H9 (cell line): Measurements from ENCODE around the gene ROBO2. TPM values are rescaled to one million over a fixed set of nuclear protein-coding genes. Genes with fewer than 3 reads are reported as not detected.

Experiments used
- DNase-seq: peaks from one replicate; pipeline ENCODE4 v3.0.0-alpha.2; 2017
- H2AFZ ChIP-seq: one replicate; pipeline ENCODE4 v1.6.1; 2013; ENCODE audit warnings: mild to moderate bottlenecking, low read length, control low read depth, moderate library complexity
- H2AK5ac ChIP-seq: 2 replicates; pipeline ENCODE4 v1.6.1; 2013; ENCODE audit warnings: low read length, control low read depth, mixed read lengths; ENCODE audit not compliant: insufficient read length
- H2BK120ac ChIP-seq: one replicate; pipeline ENCODE4 v1.6.1; 2013; ENCODE audit warnings: low read depth, mild to moderate bottlenecking, low read length, control low read depth, inconsistent platforms; ENCODE audit not compliant: poor library complexity, severe bottlenecking
- H2BK12ac ChIP-seq: 2 replicates; pipeline ENCODE4 v1.6.1; 2013; ENCODE audit warnings: low read length, control low read depth, mixed read lengths, low read depth; ENCODE audit not compliant: insufficient read length
- H2BK15ac ChIP-seq: 2 replicates; pipeline ENCODE4 v1.6.1; 2013; ENCODE audit warnings: low read depth, low read length, control low read depth
- H2BK20ac ChIP-seq: one replicate; pipeline ENCODE4 v1.6.1; 2013; ENCODE audit warnings: low read depth, mild to moderate bottlenecking, low read length, control low read depth, inconsistent platforms; ENCODE audit not compliant: poor library complexity, severe bottlenecking
- H2BK5ac ChIP-seq: 2 replicates; pipeline ENCODE4 v1.6.1; 2013; ENCODE audit warnings: low read length, control low read depth, mixed read lengths; ENCODE audit not compliant: insufficient read length
- H3K14ac ChIP-seq: 2 replicates; pipeline ENCODE4 v1.6.1; 2013; ENCODE audit warnings: low read length, control low read depth; ENCODE audit not compliant: insufficient read depth
- H3K18ac ChIP-seq: 2 replicates; pipeline ENCODE4 v1.6.1; 2013; ENCODE audit warnings: low read depth, mild to moderate bottlenecking, mixed read lengths, low read length, control low read depth; ENCODE audit not compliant: insufficient read length
- H3K23ac ChIP-seq: 2 replicates; pipeline ENCODE4 v1.6.1; 2013; ENCODE audit warnings: low read length, control low read depth, mixed read lengths, low read depth; ENCODE audit not compliant: insufficient read length
- H3K23me2 ChIP-seq: 2 replicates; pipeline ENCODE4 v1.6.1; 2013; ENCODE audit warnings: low read depth, mild to moderate bottlenecking, mixed read lengths, low read length, control low read depth; ENCODE audit not compliant: insufficient read length, poor library complexity, severe bottlenecking
- H3K27ac ChIP-seq: 2 replicates; pipeline ENCODE4 v1.5.1; 2013; ENCODE audit warnings: low read length, control low read depth, mixed read lengths, low read depth; ENCODE audit not compliant: insufficient read length
- H3K27me3 ChIP-seq: 2 replicates; pipeline ENCODE4 v1.6.1; 2013; ENCODE audit warnings: low read length, control low read depth, inconsistent platforms; ENCODE audit not compliant: insufficient read depth
- H3K4ac ChIP-seq: 2 replicates; pipeline ENCODE4 v1.6.1; 2013; ENCODE audit warnings: low read depth, mild to moderate bottlenecking, control low read depth, inconsistent platforms, low read length, moderate library complexity
- H3K4me1 ChIP-seq: 2 replicates; pipeline ENCODE4 v1.6.1; 2013; ENCODE audit warnings: low read length, control low read depth, inconsistent platforms; ENCODE audit not compliant: insufficient read depth
- H3K4me2 ChIP-seq: 2 replicates; pipeline ENCODE4 v1.6.1; 2013; ENCODE audit warnings: low read length, control low read depth, mixed read lengths; ENCODE audit not compliant: insufficient read length, insufficient read depth
- H3K56ac ChIP-seq: 2 replicates; pipeline ENCODE4 v1.6.1; 2013; ENCODE audit warnings: low read depth, mild to moderate bottlenecking, mixed read lengths, low read length, control low read depth; ENCODE audit not compliant: insufficient read length
- H3K79me1 ChIP-seq: 2 replicates; pipeline ENCODE4 v1.6.1; 2013; ENCODE audit warnings: low read depth, mild to moderate bottlenecking, moderate library complexity, low read length, control low read depth, inconsistent platforms; ENCODE audit not compliant: insufficient read depth, poor library complexity, severe bottlenecking
- H3K79me2 ChIP-seq: 2 replicates; pipeline ENCODE4 v1.6.1; 2013; ENCODE audit warnings: low read length, control low read depth, inconsistent platforms; ENCODE audit not compliant: insufficient read depth
- H3K9ac ChIP-seq: 2 replicates; pipeline ENCODE4 v1.6.1; 2013; ENCODE audit warnings: low read length, control low read depth, mixed read lengths; ENCODE audit not compliant: insufficient read length; ENCODE audit errors: extremely low read depth
- H3K9me3 ChIP-seq: one replicate; pipeline ENCODE4 v1.6.1; 2013; ENCODE audit warnings: low read depth, low read length, inconsistent platforms; ENCODE audit not compliant: control insufficient read depth
- H3T11ph ChIP-seq: one replicate; pipeline ENCODE4 v1.6.1; 2013; ENCODE audit warnings: mild to moderate bottlenecking, low read length, control low read depth, inconsistent platforms
- H4K20me1 ChIP-seq: one replicate; pipeline ENCODE4 v1.6.1; 2013; ENCODE audit not compliant: control insufficient read depth, insufficient read length, insufficient read depth
- H4K5ac ChIP-seq: 2 replicates; pipeline ENCODE4 v1.6.1; 2013; ENCODE audit warnings: low read depth, mild to moderate bottlenecking, mixed read lengths, low read length, control low read depth; ENCODE audit not compliant: insufficient read length
- H4K8ac ChIP-seq: replicated peaks from 2 replicates; pipeline ENCODE4 v1.6.1; 2013; ENCODE audit warnings: low read length, control low read depth, mixed read lengths, low read depth; ENCODE audit not compliant: insufficient read length
- H4K91ac ChIP-seq: 2 replicates; pipeline ENCODE4 v1.6.1; 2013; ENCODE audit warnings: low read depth, mild to moderate bottlenecking, moderate library complexity, mixed read lengths, low read length, control low read depth; ENCODE audit not compliant: insufficient read length
- H3K27ac Mint-ChIP-seq, 3 experiments: 2 replicates in 2 of 3; 3 replicates in 1 of 3; pipeline ENCODE4 v1.8.0; 2020 to 2021; ENCODE audit warnings: mixed read lengths in 3 of 3, mild to moderate bottlenecking in 1 of 3, moderate library complexity in 1 of 3
- H3K27me3 Mint-ChIP-seq: 2 replicates; pipeline ENCODE4 v1.8.0; 2021; ENCODE audit warnings: low read depth, mild to moderate bottlenecking, moderate library complexity, mixed read lengths
- H3K36me3 Mint-ChIP-seq, 3 experiments: 2 replicates in 2 of 3; 3 replicates in 1 of 3; pipeline ENCODE4 v1.8.0; 2020 to 2021; ENCODE audit warnings: low read depth in 3 of 3, mixed read lengths in 3 of 3; ENCODE audit not compliant: insufficient read depth in 1 of 3
- H3K4me1 Mint-ChIP-seq, 2 experiments: 2 replicates each; pipeline ENCODE4 v1.8.0; 2020; ENCODE audit warnings: mixed read lengths in 2 of 2
- H3K4me3 Mint-ChIP-seq, 2 experiments: 2 replicates in 1 of 2; 3 replicates in 1 of 2; pipeline ENCODE4 v1.8.0; 2020 to 2021; ENCODE audit warnings: mild to moderate bottlenecking in 2 of 2, mixed read lengths in 2 of 2, moderate library complexity in 1 of 2
- H3K9me3 Mint-ChIP-seq, 2 experiments: 2 replicates in 1 of 2; 3 replicates in 1 of 2; pipeline ENCODE4 v1.8.0; 2020; ENCODE audit warnings: mild to moderate bottlenecking in 2 of 2, mixed read lengths in 2 of 2, moderate library complexity in 1 of 2
- CTCF ChIP-seq: fragments of 200-600 bp; sonication (generic); conservative IDR thresholded peaks from 3 replicates; pipeline ENCODE4 v1.8.0; 2021; ENCODE audit warnings: antibody characterized with exemption, mild to moderate bottlenecking
- WGBS: extraction: QIAGEN DNeasy Blood & Tissue Kit; methylation state at CpG from one replicate; pipeline ENCODE4 v1.1.7; 2013; ENCODE audit warnings: missing lambda C conversion rate, low lambda C conversion rate, mixed read lengths; ENCODE audit not compliant: insufficient read length; ENCODE audit errors: extremely low coverage; 5-methylcytosine and 5-hydroxymethylcytosine counted together
- total RNA-seq: library from RNA; stranded (reverse); gene quantifications from 2 replicates; pipeline ENCODE4 v1.2.1, GENCODE V29; 2021

Gene ROBO2
- total RNA-seq, 1 experiment from 2014 or later: 2.3 TPM

- WGBS: no CpG with 5 or more reads among the region's 2 CpGs
- H4K91ac ChIP-seq: no peak overlapping the region
- Mint-ChIP-seq H3K36me3 (no peaks in the 10 kb centered on the region), H3K27ac (no peak overlapping the region), H3K4me1 (peaks cover 20 to 22% of the 10 kb centered on the region in 2 experiments), H3K4me3 (no peak overlapping the region), H3K27me3 (no peaks in the 10 kb centered on the region), H3K9me3 (no peaks in the 10 kb centered on the region)
- TF ChIP-seq CTCF: no peak
- H3K79me1 ChIP-seq: no peaks in the 10 kb centered on the region
- H2BK20ac ChIP-seq: no peak overlapping the region
- H3K23me2 ChIP-seq: no peaks in the 10 kb centered on the region
- no peak overlapping the region for H3K18ac ChIP-seq
- no peaks in the 10 kb centered on the region for H3K27me3 ChIP-seq
- H3T11ph ChIP-seq: no peak overlapping the region
- no peak overlapping the region for H2AK5ac ChIP-seq
- H3K9me3 ChIP-seq: no peaks in the 10 kb centered on the region
- no peak for DNase-seq
- H3K79me2 ChIP-seq: no peaks in the 10 kb centered on the region
- H3K14ac ChIP-seq: no peak overlapping the region
- no peak overlapping the region for H3K23ac ChIP-seq
- H4K8ac ChIP-seq: no peak overlapping the region
- no peak overlapping the region for H3K27ac ChIP-seq
- H3K56ac ChIP-seq: no peak overlapping the region
- no peak overlapping the region for H4K5ac ChIP-seq
- H3K4me1 ChIP-seq: peaks cover 5% of the 10 kb centered on the region
- H3K4ac ChIP-seq: no peak overlapping the region
- H2BK120ac ChIP-seq: no peak overlapping the region
- no peak overlapping the region for H3K9ac ChIP-seq
- no peak overlapping the region for H3K4me2 ChIP-seq
- no peak overlapping the region for H2AFZ ChIP-seq
- no peaks in the 10 kb centered on the region for H4K20me1 ChIP-seq
- no peak overlapping the region for H2BK5ac ChIP-seq
- H2BK15ac ChIP-seq: no peak overlapping the region
- no peak overlapping the region for H2BK12ac ChIP-seq
These were observed 522.2 kb downstream of the ROBO2 start for GRCh38 chr3:77562089-77562488.
